Measurements from ENCODE around the gene ITGAL. TPM values are rescaled to one million over a fixed set of nuclear protein-coding genes. Genes with fewer than 3 reads are reported as not detected.

The ITGAL gene
- total and polyA plus RNA-seq, 2 of the 13 experiments (the other 11 are each of a cell fraction or from before 2014, with no cell fraction given) = 0.86 to 1.2 TPM

- TF ChIP-seq, protein P1, sequence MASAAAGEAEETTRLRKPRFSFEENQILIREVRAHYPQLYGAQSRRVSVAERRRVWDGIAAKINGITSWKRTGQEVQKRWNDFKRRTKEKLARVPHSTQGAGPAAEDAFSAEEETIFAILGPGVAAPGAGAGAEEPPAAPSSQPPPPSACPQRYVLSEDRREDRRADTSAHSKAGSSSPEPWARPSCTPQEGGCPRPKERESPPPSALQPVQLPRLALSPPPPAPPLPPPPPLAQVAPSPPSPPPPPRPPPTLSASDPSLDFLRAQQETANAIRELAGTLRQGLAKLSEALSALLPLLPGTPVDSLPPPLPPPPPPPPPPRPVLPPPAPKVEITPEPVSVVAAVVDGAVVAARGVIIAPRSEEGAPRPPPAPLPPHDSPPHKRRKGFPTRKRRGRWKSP (CRISPR knock-in tag; IDR thresholded peaks at IDR 0.05) = peak; percentile 81
- no peak; the same call in 1 of the 2 replicates for TF ChIP-seq ZNF256 (CRISPR knock-in tag; conservative IDR thresholded peaks at IDR 0.05)
- TF ChIP-seq DNMT1 (CRISPR knock-in tag; IDR thresholded peaks at IDR 0.05) = peak; percentile 84; the same call in 1 of the 2 replicates
- peak; percentile 98 for TF ChIP-seq UBTF (CRISPR knock-in tag; IDR thresholded peaks at IDR 0.05)
- TF ChIP-seq SP5 (CRISPR knock-in tag; IDR thresholded peaks at IDR 0.05; ENCODE audit: borderline replicate concordance, low read depth) = peak; percentile 55; the same call in 1 of the 2 replicates
- no peak; the same call in none of the 2 replicates for TF ChIP-seq RFXAP (CRISPR knock-in tag; IDR thresholded peaks at IDR 0.05; ENCODE audit: borderline replicate concordance)
- no peak for TF ChIP-seq HMGA1 (CRISPR knock-in tag; conservative IDR thresholded peaks at IDR 0.05)
- no peak for TF ChIP-seq RFX5 (IDR thresholded peaks at IDR 0.05; ENCODE audit: low read depth, low read length)
- TF ChIP-seq AGO2 (optimal IDR thresholded peaks at IDR 0.05; ENCODE audit: low read depth, low read length) = peak; percentile 96
- TF ChIP-seq, protein P2, sequence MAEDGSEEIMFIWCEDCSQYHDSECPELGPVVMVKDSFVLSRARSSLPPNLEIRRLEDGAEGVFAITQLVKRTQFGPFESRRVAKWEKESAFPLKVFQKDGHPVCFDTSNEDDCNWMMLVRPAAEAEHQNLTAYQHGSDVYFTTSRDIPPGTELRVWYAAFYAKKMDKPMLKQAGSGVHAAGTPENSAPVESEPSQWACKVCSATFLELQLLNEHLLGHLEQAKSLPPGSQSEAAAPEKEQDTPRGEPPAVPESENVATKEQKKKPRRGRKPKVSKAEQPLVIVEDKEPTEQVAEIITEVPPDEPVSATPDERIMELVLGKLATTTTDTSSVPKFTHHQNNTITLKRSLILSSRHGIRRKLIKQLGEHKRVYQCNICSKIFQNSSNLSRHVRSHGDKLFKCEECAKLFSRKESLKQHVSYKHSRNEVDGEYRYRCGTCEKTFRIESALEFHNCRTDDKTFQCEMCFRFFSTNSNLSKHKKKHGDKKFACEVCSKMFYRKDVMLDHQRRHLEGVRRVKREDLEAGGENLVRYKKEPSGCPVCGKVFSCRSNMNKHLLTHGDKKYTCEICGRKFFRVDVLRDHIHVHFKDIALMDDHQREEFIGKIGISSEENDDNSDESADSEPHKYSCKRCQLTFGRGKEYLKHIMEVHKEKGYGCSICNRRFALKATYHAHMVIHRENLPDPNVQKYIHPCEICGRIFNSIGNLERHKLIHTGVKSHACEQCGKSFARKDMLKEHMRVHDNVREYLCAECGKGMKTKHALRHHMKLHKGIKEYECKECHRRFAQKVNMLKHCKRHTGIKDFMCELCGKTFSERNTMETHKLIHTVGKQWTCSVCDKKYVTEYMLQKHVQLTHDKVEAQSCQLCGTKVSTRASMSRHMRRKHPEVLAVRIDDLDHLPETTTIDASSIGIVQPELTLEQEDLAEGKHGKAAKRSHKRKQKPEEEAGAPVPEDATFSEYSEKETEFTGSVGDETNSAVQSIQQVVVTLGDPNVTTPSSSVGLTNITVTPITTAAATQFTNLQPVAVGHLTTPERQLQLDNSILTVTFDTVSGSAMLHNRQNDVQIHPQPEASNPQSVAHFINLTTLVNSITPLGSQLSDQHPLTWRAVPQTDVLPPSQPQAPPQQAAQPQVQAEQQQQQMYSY (CRISPR knock-in tag; IDR thresholded peaks at IDR 0.05) = peak; percentile 39
- TF ChIP-seq TCF7 (IDR thresholded peaks at IDR 0.05; ENCODE audit: low read depth) = peak; percentile 19; the same call in 1 of the 2 replicates
- peak; percentile 59 for TF ChIP-seq THRA (CRISPR knock-in tag; IDR thresholded peaks at IDR 0.05; ENCODE audit: borderline replicate concordance)
- TF ChIP-seq ZNF180 (CRISPR knock-in tag; IDR thresholded peaks at IDR 0.05; ENCODE audit: borderline replicate concordance, low read depth) = no peak
- peak; percentile 97 for TF ChIP-seq NR2F6 (IDR thresholded peaks at IDR 0.05)
- peak; percentile 99 for TF ChIP-seq NR2F6 (CRISPR knock-in tag; IDR thresholded peaks at IDR 0.05)
- TF ChIP-seq ZNF225 (CRISPR knock-in tag; IDR thresholded peaks at IDR 0.05) = peak; percentile 76
- TF ChIP-seq, protein P3, sequence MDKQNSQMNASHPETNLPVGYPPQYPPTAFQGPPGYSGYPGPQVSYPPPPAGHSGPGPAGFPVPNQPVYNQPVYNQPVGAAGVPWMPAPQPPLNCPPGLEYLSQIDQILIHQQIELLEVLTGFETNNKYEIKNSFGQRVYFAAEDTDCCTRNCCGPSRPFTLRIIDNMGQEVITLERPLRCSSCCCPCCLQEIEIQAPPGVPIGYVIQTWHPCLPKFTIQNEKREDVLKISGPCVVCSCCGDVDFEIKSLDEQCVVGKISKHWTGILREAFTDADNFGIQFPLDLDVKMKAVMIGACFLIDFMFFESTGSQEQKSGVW (CRISPR knock-in tag; IDR thresholded peaks at IDR 0.05; ENCODE audit: borderline replicate concordance) = peak; percentile 60; the same call in 1 of the 2 replicates
- TF ChIP-seq LBX2 (CRISPR knock-in tag; IDR thresholded peaks at IDR 0.05; ENCODE audit: borderline replicate concordance) = peak; percentile 57; the same call in 1 of the 2 replicates
- TF ChIP-seq ZNF567 (CRISPR knock-in tag; IDR thresholded peaks at IDR 0.05; ENCODE audit: borderline replicate concordance) = peak; percentile 3
- no peak for TF ChIP-seq ZNF207 (IDR thresholded peaks at IDR 0.05; ENCODE audit: borderline replicate concordance)
Measured at GRCh38 chr16:30534368-30535105, 62.0 kb downstream of the ITGAL start, which contains the start of gene ZNF747 (continued).
